Endothelial cell of umbilical vein (primary cell): ENCODE data around the gene CYP39A1. TPM values are rescaled to one million over a fixed set of nuclear protein-coding genes. Genes with fewer than 3 reads are reported as not detected.

Source experiments
- BruUV-seq: library from RNA; stranded (reverse); fragments of 400-500 nt; replicated peaks from 2 replicates; lab custom pipeline; 2021; lab: Mats Ljungman, UMichigan
- CTCF ChIA-PET: fragments of 300-600, 350-600 bp; sonication (Branson Sonifier 250); formaldehyde crosslinking; loops from one replicate; lab custom pipeline; 2021; ENCODE audit warnings: antibody characterized with exemption, inconsistent platforms; lab: Charles Lee
- POLR2A ChIA-PET: fragments of 300-600, 350-600 bp; sonication (Branson Sonifier 250); formaldehyde crosslinking; loops from one replicate; lab custom pipeline; 2021; ENCODE audit warnings: antibody characterized with exemption, inconsistent platforms; lab: Charles Lee
- DNase-seq: peaks from one replicate; pipeline ENCODE4 v3.0.0-alpha.2; 2011; ENCODE audit warnings: low read depth, low spot score
- FAIRE-seq: peaks from 2 replicates; lab custom pipeline; 2011; peaks lifted over from hg19 to GRCh38; lab: Jason Lieb, UNC
- H2AFZ ChIP-seq: 2 replicates; pipeline ENCODE4 v1.6.0; 2012; ENCODE audit warnings: low read depth, low read length, control low read depth, inconsistent platforms
- H3K27ac ChIP-seq: 2 replicates; pipeline ENCODE4 v1.5.1; 2011; ENCODE audit warnings: low read depth, mild to moderate bottlenecking, control low read depth, low read length, moderate library complexity; ENCODE audit not compliant: insufficient read depth
- H3K27me3 ChIP-seq, 2 experiments: 2 replicates each; pipeline versions ENCODE4 v1.6.0 to v1.6.1; 2011; ENCODE audit warnings: low read length in 2 of 2, mixed read lengths in 1 of 2; ENCODE audit not compliant: control insufficient read depth in 2 of 2, insufficient read depth in 2 of 2
- H3K36me3 ChIP-seq, 2 experiments: 2 replicates in 1 of 2; 3 replicates in 1 of 2; pipeline ENCODE4 v1.5.1; 2011; ENCODE audit warnings: low read length in 2 of 2, mild to moderate bottlenecking in 1 of 2, moderate library complexity in 1 of 2; ENCODE audit not compliant: control insufficient read depth in 2 of 2, insufficient read depth in 2 of 2; ENCODE audit errors: extremely low read depth in 1 of 2
- H3K4me1 ChIP-seq: 3 replicates; pipeline ENCODE4 v1.5.1; 2011; ENCODE audit warnings: mild to moderate bottlenecking, low read length; ENCODE audit not compliant: control insufficient read depth, insufficient read depth; ENCODE audit errors: extremely low read depth
- H3K4me2 ChIP-seq: 2 replicates; pipeline ENCODE4 v1.6.1; 2011; ENCODE audit warnings: low read length, control low read depth, mixed read lengths; ENCODE audit not compliant: insufficient read depth
- H3K4me3 ChIP-seq, 3 experiments: fragments of 200-600 bp in 1 of 3; sonication (generic), shearing (Covaris generic) in 1 of 3; replicated peaks in 1 of 3; 2 replicates each; pipeline ENCODE4 v1.5.1; 2011 to 2016; ENCODE audit warnings: control low read depth in 3 of 3, low read length in 3 of 3, mild to moderate bottlenecking in 2 of 3, inconsistent platforms in 1 of 3, low read depth in 1 of 3, moderate library complexity in 1 of 3; ENCODE audit not compliant: insufficient read depth in 1 of 3
- H3K79me2 ChIP-seq: 2 replicates; pipeline ENCODE4 v1.6.0; 2012; ENCODE audit warnings: low read length, inconsistent platforms; ENCODE audit not compliant: control insufficient read depth, insufficient read depth
- H3K9ac ChIP-seq: replicated peaks from 2 replicates; pipeline ENCODE3; 2011; ENCODE audit warnings: low read length, control low read depth; ENCODE audit not compliant: insufficient read depth; ENCODE audit errors: extremely low read depth
- H3K9me1 ChIP-seq: replicated peaks from 3 replicates; pipeline ENCODE4 v1.6.0; 2011; ENCODE audit warnings: mild to moderate bottlenecking, low read length; ENCODE audit not compliant: control insufficient read depth, insufficient read depth; ENCODE audit errors: extremely low read depth
- H3K9me3 ChIP-seq: replicated peaks from 2 replicates; pipeline ENCODE4 v1.5.1; 2012; ENCODE audit warnings: low read length, inconsistent platforms; ENCODE audit not compliant: control insufficient read depth, insufficient read depth
- H4K20me1 ChIP-seq: replicated peaks from 2 replicates; pipeline ENCODE3; 2011; ENCODE audit warnings: mild to moderate bottlenecking, low read length; ENCODE audit not compliant: control insufficient read depth, insufficient read depth; ENCODE audit errors: extremely low read depth
- CTCF ChIP-seq, 2 donors: IDR thresholded peaks; 1 replicate in 1 of 2; 2 replicates in 1 of 2; pipeline ENCODE4 v1.5.1; 2011; ENCODE audit warnings: low read length in 2 of 2, mild to moderate bottlenecking in 2 of 2, moderate library complexity in 2 of 2, control low read depth in 1 of 2, inconsistent platforms in 1 of 2, low read depth in 1 of 2; ENCODE audit not compliant: insufficient read depth in 1 of 2; ENCODE audit errors: extremely low read depth in 1 of 2
- EZH2 ChIP-seq: IDR thresholded peaks from 2 replicates; pipeline ENCODE4 v1.6.1; 2012; ENCODE audit warnings: borderline replicate concordance, low read depth, mild to moderate bottlenecking, moderate library complexity, low read length, inconsistent platforms; ENCODE audit not compliant: severe bottlenecking
- FOS ChIP-seq: IDR thresholded peaks from 2 replicates; pipeline ENCODE4 v1.6.1; 2011; ENCODE audit warnings: mild to moderate bottlenecking, low read length, moderate library complexity, borderline replicate concordance; ENCODE audit not compliant: insufficient read depth
- GATA2 ChIP-seq: IDR thresholded peaks from 2 replicates; pipeline ENCODE4 v1.7.0; 2011; ENCODE audit warnings: low read depth, mild to moderate bottlenecking, moderate library complexity, mixed read lengths, low read length; ENCODE audit not compliant: insufficient read length, insufficient read depth
- JUN ChIP-seq: IDR thresholded peaks from 2 replicates; pipeline ENCODE4 v1.6.1; 2011; ENCODE audit warnings: borderline replicate concordance, low read depth; ENCODE audit not compliant: insufficient read length, insufficient read depth
- MAX ChIP-seq: IDR thresholded peaks from 2 replicates; pipeline ENCODE4 v1.6.1; 2011; ENCODE audit not compliant: insufficient read depth, insufficient read length
- MYC ChIP-seq: IDR thresholded peaks from one replicate; pipeline ENCODE4 v1.6.1; 2011; ENCODE audit warnings: mild to moderate bottlenecking, low read depth, low read length
- POLR2A ChIP-seq: IDR thresholded peaks from 2 replicates; pipeline ENCODE4 v1.6.1; 2012; ENCODE audit warnings: low read depth, mild to moderate bottlenecking, control low read depth, low read length
- POLR2AphosphoS5 ChIP-seq: IDR thresholded peaks from 2 replicates; pipeline ENCODE4 v1.6.1; 2012; ENCODE audit warnings: low read depth, mild to moderate bottlenecking, control low read depth, low read length, moderate library complexity; ENCODE audit not compliant: insufficient read depth
- dilution Hi-C: fragments of 300-500 bp; cut with MboI; formaldehyde crosslinking; loops from one replicate; pipeline ENCODE4 v1.15.0; 2019; ENCODE audit warnings: low sequenced_read_pairs; ENCODE audit not compliant: extremely low pct_ligation_motif_present
- intact Hi-C: fragments of 100-400 bp; cut with micrococcal nuclease; formaldehyde crosslinking; loops from one replicate; pipeline ENCODE4 v1.10.0; 2022
- polyA plus RNA-seq, 4 experiments: library from polyadenylated mRNA; depleted of rRNA in 3 of 4; stranded (reverse) in 3 of 4; unstranded in 1 of 4; fragments of >200 nt; gene quantifications; 2 replicates each; pipeline versions ENCODE4 v1.2.1 to v1.2.3, GENCODE V29; 2011 to 2012; ENCODE audit warnings: missing spikeins in 1 of 4
- total RNA-seq: library from RNA; stranded (reverse); gene quantifications from 2 replicates; pipeline ENCODE4 v1.2.3, GENCODE V29; 2021

The CYP39A1 gene
- total and polyA plus RNA-seq, 2 donors (not counting 3 experiments of a cell fraction or from before 2014, with no cell fraction given), result not detected

GRCh38 chr6:46504242-46504641, 148.4 kb downstream of the CYP39A1 start:
- Histone ChIP-seq H3K9me1 (no peaks in the 10 kb centered on the region), H3K36me3 (no peaks in the 10 kb centered on the region), H3K79me2 (no peaks in the 10 kb centered on the region), H3K4me1 (no peaks in the 10 kb centered on the region), H2AFZ (no peak overlapping the region), H3K4me3 (no peak overlapping the region), H4K20me1 (no peaks in the 10 kb centered on the region), H3K9ac (no peak overlapping the region), H3K9me3 (no peaks in the 10 kb centered on the region), H3K4me2 (no peak overlapping the region), H3K27ac (no peak overlapping the region), H3K27me3 (peaks cover 0 to 2% of the 10 kb centered on the region in 2 experiments)
- FAIRE-seq, result no peak
- TF ChIP-seq CTCF (IDR thresholded peaks at IDR 0.05; ENCODE audit: extremely low read depth in 1 of 2, insufficient read depth in 1 of 2, low read depth in 1 of 2, low read length in 2 of 2) (no peak), JUN (no peak), GATA2 (no peak), EZH2 (no peak), POLR2AphosphoS5 (no peak), MAX (no peak), FOS (no peak), MYC (no peak), POLR2A (no peak)
- BruUV-seq, result no TSS peak
- dilution Hi-C loops (no loop called here), intact Hi-C loops (no loop called here)
- ChIA-PET CTCF (no interaction called here), POLR2A (no interaction called here)
- no peak for DNase-seq
